Upper lobe of left lung (tissue), 6 donors: Measurements from ENCODE around the gene GRM5. TPM values are rescaled to one million over a fixed set of nuclear protein-coding genes. Genes with fewer than 3 reads are reported as not detected.

Experiments
- ATAC-seq, 2 donors: fragments of 200-7000 bp; cut with Tn5 transposase; one replicate each; pipeline ENCODE4 v1.9.1; 2022; ENCODE audit warnings: mild to moderate bottlenecking in 2 of 2, moderate library complexity in 2 of 2; ENCODE audit not compliant: low FRiP score in 2 of 2
- DNase-seq, 2 donors: peaks; one replicate each; pipeline ENCODE4 v3.0.0-alpha.2; 2019 to 2020
- H3K27ac ChIP-seq, 4 donors: fragments of 200-600 bp; sonication (generic); one replicate each; pipeline ENCODE4 v1.5.1; 2016 to 2019
- H3K27me3 ChIP-seq, 4 donors: fragments of 200-600 bp; sonication (generic); one replicate each; pipeline ENCODE4 v1.5.1; 2017 to 2019
- H3K36me3 ChIP-seq, 4 donors: fragments of 200-600 bp; sonication (generic); one replicate each; pipeline ENCODE4 v1.5.1; 2016 to 2019
- H3K4me1 ChIP-seq, 4 donors: fragments of 200-600 bp; sonication (generic); one replicate each; pipeline ENCODE4 v1.5.1; 2018 to 2019
- H3K4me3 ChIP-seq, 4 donors: fragments of 200-600 bp; sonication (generic); one replicate each; pipeline ENCODE4 v1.5.1; 2017 to 2019; ENCODE audit warnings: mild to moderate bottlenecking in 2 of 4, moderate library complexity in 1 of 4
- H3K9me3 ChIP-seq, 4 donors: fragments of 200-600 bp; sonication (generic); one replicate each; pipeline ENCODE4 v1.5.1; 2018 to 2019
- EP300 ChIP-seq, 4 donors: sonication (generic); formaldehyde crosslinking; IDR thresholded peaks; one replicate each; pipeline ENCODE4 v1.5.1; 2017; ENCODE audit warnings: antibody characterized with exemption in 4 of 4, control low read depth in 2 of 4
- POLR2A ChIP-seq, 4 donors: fragments of 450-650 bp; IDR thresholded peaks; one replicate each; pipeline ENCODE4 v1.5.1; 2016 to 2017; ENCODE audit warnings: antibody characterized with exemption in 4 of 4, mild to moderate bottlenecking in 2 of 4
- POLR2AphosphoS5 ChIP-seq, 2 donors: sonication (generic); formaldehyde crosslinking; IDR thresholded peaks; one replicate each; pipeline ENCODE4 v1.5.1; 2017; ENCODE audit warnings: antibody characterized with exemption in 2 of 2
- WGBS, 2 donors: methylation state at CpG; one replicate each; pipeline ENCODE4 v1.1.5; 2017 to 2018; 5-methylcytosine and 5-hydroxymethylcytosine counted together
- total RNA-seq, 6 donors: library from RNA; depleted of rRNA in 4 of 6; stranded (reverse); fragments of >200 nt in 4 of 6; gene quantifications; one replicate each; pipeline versions ENCODE4 v1.1.0 to v1.2.1, GENCODE V29; 2016 to 2021
- TF ChIP-seq, protein P1 (sequence below), 6 experiments: fragments of 450-650 bp in 4 of 6; fragments of 200-600 bp in 2 of 6; sonication (generic) in 2 of 6; IDR thresholded peaks; one replicate each; pipeline ENCODE4 v1.5.1; 2016 to 2019; ENCODE audit warnings: antibody characterized with exemption in 6 of 6
- donor health status: DM: no; HTN: no; CAD: no; lungs with moderate emphysema.
- donor health status: DM: no; HTN: yes; CAD: no; lungs with severe emphysema.

The GRM5 gene
- total RNA-seq, 6 donors from 2014 or later = 0.30 to 4.2 (median 0.32) TPM; not detected in 2

DNA sequence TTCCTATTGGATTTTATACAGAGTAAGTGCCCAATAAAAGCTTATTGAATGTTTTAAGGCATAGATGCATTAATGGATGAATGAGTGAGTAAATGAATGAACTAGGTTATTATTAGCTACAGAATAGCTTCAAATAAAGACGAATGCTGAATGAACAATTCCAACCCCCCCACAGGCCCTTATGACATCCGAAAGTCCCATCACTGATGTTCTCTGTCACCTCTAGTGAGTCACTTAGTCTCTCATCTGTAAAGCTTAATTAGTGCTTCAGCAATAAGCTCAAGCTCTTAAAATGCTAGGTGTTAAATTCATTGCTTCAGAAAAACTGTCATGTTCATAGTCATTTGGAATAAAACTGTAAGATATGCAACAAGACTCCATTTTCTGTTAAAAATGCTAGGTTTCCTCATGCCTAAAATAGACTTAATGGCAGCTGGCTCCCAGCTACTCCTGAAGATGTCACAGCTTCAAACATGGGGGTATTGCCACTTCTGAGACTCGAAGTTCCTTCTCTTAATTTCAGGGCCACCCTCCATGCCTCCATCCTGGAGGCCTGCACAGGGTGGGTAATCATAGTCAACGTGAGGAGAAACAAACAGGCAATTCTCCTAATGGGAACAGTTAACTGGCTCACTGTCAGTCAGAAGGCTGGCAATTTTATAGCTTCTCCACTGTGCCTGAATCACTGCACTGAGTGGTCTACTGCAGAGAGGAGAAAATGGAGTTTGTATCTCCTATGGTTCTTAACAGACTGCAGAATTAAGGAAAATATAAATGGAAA, 373.3 kb downstream of the GRM5 start:
- WGBS, 2 donors = 65 to 70% methylated on average over 4 of the region's 4 CpGs
- DNase-seq (no peak), ATAC-seq (no peak)
- Histone ChIP-seq H3K4me1 (no peaks in the 10 kb centered on the region), H3K9me3 (no peaks in the 10 kb centered on the region), H3K27me3 (no peaks in the 10 kb centered on the region), H3K4me3 (no peak overlapping the region), H3K27ac (no peak overlapping the region), H3K36me3 (no peaks in the 10 kb centered on the region)
- TF ChIP-seq POLR2AphosphoS5 (IDR thresholded peaks at IDR 0.05) (no peak), EP300 (IDR thresholded peaks at IDR 0.05) (no peak), POLR2A (IDR thresholded peaks at IDR 0.05) (no peak)
- TF ChIP-seq, protein P1, sequence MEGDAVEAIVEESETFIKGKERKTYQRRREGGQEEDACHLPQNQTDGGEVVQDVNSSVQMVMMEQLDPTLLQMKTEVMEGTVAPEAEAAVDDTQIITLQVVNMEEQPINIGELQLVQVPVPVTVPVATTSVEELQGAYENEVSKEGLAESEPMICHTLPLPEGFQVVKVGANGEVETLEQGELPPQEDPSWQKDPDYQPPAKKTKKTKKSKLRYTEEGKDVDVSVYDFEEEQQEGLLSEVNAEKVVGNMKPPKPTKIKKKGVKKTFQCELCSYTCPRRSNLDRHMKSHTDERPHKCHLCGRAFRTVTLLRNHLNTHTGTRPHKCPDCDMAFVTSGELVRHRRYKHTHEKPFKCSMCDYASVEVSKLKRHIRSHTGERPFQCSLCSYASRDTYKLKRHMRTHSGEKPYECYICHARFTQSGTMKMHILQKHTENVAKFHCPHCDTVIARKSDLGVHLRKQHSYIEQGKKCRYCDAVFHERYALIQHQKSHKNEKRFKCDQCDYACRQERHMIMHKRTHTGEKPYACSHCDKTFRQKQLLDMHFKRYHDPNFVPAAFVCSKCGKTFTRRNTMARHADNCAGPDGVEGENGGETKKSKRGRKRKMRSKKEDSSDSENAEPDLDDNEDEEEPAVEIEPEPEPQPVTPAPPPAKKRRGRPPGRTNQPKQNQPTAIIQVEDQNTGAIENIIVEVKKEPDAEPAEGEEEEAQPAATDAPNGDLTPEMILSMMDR (IDR thresholded peaks at IDR 0.05) = no peak

DNA sequence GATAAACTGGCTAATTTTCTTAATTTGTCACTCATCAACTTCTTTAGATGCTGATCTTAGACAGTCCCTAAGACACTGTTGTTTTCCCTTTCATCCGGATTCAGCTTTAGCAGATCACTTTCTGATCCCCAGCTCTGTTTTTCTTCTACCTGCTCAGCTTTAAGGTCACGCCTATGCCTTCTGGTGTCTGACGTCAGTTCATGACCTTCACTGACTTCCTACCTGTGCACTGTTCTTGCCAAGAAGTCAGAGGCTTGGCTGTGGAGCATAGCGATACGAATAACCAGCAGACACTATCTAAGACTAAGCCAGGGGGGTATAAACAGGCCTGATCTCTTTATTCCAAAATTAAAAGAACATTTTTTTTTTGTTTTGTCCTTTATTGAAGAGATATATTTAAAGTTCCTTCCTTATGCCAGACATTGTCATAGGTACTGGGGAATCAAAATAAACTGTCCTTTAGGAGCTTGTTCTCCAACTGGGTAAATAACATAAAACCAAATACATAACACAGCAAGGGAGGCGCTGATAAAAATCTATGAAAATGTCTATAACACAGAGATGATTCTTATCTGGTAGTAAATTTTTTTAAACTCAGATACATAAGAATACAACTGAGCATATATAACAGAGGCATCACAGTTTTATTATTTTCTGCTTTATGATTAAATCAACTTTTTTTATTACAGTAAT, 376.1 kb downstream of the GRM5 start:
- Histone ChIP-seq H3K4me1 (no peaks in the 10 kb centered on the region), H3K27me3 (no peaks in the 10 kb centered on the region), H3K4me3 (no peak overlapping the region), H3K27ac (no peak overlapping the region), H3K9me3 (no peaks in the 10 kb centered on the region), H3K36me3 (no peaks in the 10 kb centered on the region)
- no peak for DNase-seq
- ATAC-seq = no peak
- TF ChIP-seq EP300 (IDR thresholded peaks at IDR 0.05) = no peak
- TF ChIP-seq, protein P1 (IDR thresholded peaks at IDR 0.05) = no peak
- no peak for TF ChIP-seq POLR2A (IDR thresholded peaks at IDR 0.05)
- TF ChIP-seq POLR2AphosphoS5 (IDR thresholded peaks at IDR 0.05) = no peak
- WGBS, 2 donors = 76% methylated on average over 6 of the region's 6 CpGs

DNA sequence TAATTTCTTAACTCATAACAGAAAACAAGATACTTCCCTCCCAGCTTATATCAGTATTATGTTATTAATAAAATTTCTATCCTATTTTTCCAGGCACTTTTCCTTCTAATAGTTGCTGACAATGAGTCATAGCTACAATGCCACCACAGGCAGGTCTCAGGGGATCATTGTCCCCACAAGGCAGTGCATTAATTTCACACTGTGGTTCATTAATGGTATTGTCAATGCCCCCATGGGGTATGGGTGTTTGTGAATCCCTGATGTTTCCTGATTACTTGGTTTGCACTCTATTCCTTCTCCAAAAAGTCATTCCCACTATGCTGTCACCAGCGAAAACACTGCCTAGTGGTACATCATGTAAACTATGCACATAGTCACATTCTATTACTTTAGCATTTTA, 382.8 kb downstream of the GRM5 start:
- Histone ChIP-seq H3K36me3 (no peaks in the 10 kb centered on the region), H3K27me3 (no peaks in the 10 kb centered on the region), H3K27ac (no peak overlapping the region), H3K9me3 (no peaks in the 10 kb centered on the region), H3K4me3 (no peak overlapping the region), H3K4me1 (no peaks in the 10 kb centered on the region)
- no peak for DNase-seq
- 83 to 88% methylated on average over 1 of the region's 1 CpG for WGBS, 2 donors
- TF ChIP-seq, protein P1 (IDR thresholded peaks at IDR 0.05) = no peak
- TF ChIP-seq EP300 (IDR thresholded peaks at IDR 0.05) (no peak), POLR2A (IDR thresholded peaks at IDR 0.05) (no peak), POLR2AphosphoS5 (IDR thresholded peaks at IDR 0.05) (no peak)
- no peak for ATAC-seq

DNA sequence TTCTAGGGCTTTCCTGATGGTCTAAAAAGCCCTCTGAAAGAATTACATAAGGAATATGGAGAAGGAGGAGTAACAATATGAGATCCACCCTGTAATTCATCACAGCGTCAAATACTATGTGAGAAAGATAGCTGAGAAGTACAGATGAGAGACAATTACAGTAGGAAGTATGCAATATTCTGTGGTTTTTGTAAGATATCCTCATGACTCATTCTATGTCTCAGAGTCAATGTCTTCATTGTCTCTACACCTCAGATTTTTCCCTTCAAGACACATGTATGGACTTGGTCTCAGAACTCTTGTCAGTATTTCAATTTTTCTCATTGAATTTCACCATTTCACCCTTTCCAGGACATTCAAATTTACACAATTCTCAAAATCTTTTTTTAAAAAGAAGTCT, 385.0 kb downstream of the GRM5 start:
- no peak for TF ChIP-seq POLR2AphosphoS5 (IDR thresholded peaks at IDR 0.05)
- TF ChIP-seq, protein P1 (IDR thresholded peaks at IDR 0.05) = no peak
- TF ChIP-seq EP300 (IDR thresholded peaks at IDR 0.05) = no peak
- no peak for TF ChIP-seq POLR2A (IDR thresholded peaks at IDR 0.05)
- WGBS, 2 donors = 95 to 96% methylated on average over 1 of the region's 1 CpG
- Histone ChIP-seq H3K4me1 (no peaks in the 10 kb centered on the region), H3K36me3 (no peaks in the 10 kb centered on the region), H3K27ac (no peak overlapping the region), H3K4me3 (no peak overlapping the region), H3K9me3 (no peaks in the 10 kb centered on the region), H3K27me3 (no peaks in the 10 kb centered on the region)
- no peak for ATAC-seq
- DNase-seq = no peak
